GM18870 (cell line): ENCODE measurements around the gene TPCN1.

Experiments used
- ATAC-seq: cut with Tn5 transposase; IDR thresholded peaks from one replicate; pipeline ENCODE4 v1.9.1; 2021; ENCODE audit warnings: moderate library complexity; ENCODE audit not compliant: unreplicated experiment

TPCN1 gene

GRCh38 chr12:113301811-113302210, 80.5 kb downstream of the TPCN1 start:
- no peak for ATAC-seq

- ATAC-seq: no peak
These were observed 81.2 kb downstream of the TPCN1 start for GRCh38 chr12:113302466-113302865.

DNA sequence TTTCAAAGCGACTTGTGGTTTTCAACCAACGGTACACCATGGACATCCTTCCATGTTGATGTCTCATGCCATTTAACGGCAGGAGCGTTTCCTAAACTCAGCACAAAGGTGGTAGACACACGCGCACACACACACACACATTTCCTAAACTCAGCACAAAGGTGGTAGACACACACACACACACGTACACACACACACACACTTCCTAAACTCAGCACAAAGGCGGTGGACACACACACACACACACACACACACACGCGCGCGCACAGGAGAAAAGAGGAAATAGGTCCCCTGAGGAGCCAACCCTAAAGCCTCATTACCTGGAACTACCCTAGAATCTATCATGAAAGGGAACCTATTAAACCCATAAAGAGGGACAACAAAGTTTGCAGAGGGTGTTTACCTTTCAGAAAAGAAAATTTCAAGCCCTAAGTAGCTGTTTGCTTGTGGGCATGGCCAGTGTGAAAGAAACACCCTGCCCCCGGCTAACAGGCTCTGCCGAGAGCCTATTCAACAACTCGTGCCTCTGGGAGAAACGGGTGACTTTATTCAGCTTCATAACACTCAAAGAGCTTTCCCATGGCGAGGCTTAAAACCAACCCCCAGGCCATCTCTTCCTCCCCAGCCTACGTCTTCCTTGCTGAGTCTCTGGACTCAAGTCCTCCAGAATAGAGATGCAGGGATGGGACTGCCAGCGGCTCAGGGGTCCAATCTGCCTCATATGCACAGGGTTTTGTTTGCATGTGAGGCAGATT, 81.8 kb downstream of the TPCN1 start:
- no peak for ATAC-seq

DNA sequence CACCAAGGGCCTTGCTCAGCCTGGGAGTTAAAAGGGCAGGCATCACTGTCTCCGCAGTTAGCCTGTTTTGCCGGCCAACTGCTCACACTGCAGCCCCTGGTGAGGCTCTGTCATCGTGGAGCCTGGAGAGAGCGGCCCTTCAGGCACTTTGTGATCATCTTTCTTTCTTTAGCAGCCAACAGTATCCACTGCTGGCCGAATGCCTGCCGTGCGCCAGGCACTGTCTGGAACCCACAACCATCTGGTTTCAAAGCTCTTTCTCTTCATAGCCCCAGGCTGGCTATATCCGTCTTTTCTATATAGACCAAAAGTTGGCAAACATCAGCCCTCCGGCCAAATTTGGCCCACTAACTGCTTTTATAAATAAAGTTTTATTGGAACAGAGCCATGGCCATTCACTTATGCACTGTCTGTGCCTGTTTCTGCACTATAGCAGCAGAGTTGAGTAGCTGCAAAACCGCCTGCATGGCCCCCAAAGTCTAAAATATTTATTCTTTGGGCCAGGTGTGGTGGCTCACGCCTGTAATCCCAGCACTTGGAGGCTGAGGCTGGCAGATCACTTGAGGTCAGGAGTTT, 84.1 kb downstream of the TPCN1 start:
- no peak for ATAC-seq

- ATAC-seq: no peak
These were observed 85.1 kb downstream of the TPCN1 start for GRCh38 chr12:113306382-113306781.

DNA sequence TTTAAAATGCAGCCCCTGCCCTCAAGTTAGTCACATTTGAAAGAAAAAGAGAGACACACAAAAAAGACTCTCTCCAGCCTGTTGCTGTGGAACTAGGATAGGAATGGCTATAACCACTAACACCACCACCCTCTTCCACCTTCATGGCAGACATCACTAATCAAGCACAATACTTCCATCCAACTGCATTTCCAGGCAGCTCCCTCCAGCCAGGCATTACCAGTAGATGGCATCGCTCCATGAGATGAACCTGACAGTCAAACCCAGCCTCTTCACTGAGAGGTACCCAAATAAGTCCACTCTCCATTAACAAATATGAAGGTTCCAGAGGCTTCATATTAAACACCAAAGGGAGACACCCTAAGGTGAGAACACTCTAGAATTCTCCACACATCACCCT, 89.2 kb downstream of the TPCN1 start:
- ATAC-seq: no peak

GRCh38 chr12:113314121-113314529, 92.9 kb downstream of the TPCN1 start:
- ATAC-seq: no peak

DNA sequence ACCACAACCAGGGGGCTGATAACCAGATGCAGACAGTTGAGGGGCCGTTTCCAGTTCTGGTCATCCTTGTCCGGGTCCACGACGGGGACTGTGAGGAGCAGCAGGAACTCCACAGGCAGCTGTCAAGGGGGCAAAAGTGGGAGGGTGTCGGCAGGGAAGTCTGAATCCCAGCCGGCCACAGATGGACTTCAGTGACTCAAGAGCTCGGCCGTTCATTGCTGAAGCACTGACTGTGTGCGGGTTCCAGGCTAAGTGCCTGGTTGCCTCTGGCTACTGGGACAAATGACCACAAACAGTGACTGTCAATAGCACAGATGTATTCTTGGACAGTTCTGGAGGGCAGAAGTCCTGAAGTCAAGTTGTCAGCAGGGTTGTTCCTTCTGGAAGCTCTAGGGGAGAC, 94.1 kb downstream of the TPCN1 start:
- no peak for ATAC-seq

DNA sequence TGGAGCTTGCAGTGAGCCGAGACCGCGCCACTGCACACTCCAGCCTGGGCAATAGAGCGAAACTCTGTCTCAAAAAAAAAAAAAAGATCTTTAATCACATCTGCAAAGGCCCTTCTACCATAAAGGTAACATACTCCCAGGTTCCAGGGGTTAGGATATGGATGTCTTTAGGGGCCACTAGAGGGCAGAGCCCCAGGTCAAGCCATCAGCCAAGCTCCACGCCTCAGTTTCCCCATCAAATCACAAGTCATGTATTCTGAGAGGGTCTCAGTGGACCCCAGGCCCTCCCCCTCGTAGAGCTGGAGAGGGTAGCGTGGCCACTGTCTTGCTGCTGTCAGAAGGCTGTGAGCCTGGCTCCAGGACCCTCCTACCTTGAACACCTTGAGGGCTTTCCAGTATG, 94.9 kb downstream of the TPCN1 start:
- ATAC-seq: no peak

GRCh38 chr12:113317122-113317521, 95.9 kb downstream of the TPCN1 start:
- no peak for ATAC-seq

GRCh38 chr12:113318046-113318656, 96.9 kb downstream of the TPCN1 start:
- no peak for ATAC-seq

- no peak for ATAC-seq
These were observed 97.8 kb downstream of the TPCN1 start for GRCh38 chr12:113318900-113319628.

DNA sequence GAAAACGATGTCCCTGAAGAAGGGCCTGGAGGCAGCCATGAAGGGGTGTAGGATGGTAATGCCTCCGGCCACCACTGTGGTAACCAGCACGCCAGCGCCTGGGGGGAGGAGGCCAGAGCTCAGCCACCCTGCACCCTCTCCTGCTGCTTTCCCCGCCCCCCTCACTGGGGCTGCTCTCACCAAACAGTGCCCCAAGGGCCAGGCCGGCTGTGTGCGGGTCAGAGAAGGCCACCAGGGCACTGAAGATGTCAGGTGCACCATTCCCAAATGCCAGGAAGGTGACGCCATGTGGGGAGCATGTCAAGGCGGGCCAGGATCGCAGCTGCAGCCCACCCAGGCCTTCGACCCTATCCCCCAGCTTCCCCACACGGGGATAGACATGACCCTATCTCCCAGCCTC, 99.1 kb downstream of the TPCN1 start:
- no peak for ATAC-seq

DNA sequence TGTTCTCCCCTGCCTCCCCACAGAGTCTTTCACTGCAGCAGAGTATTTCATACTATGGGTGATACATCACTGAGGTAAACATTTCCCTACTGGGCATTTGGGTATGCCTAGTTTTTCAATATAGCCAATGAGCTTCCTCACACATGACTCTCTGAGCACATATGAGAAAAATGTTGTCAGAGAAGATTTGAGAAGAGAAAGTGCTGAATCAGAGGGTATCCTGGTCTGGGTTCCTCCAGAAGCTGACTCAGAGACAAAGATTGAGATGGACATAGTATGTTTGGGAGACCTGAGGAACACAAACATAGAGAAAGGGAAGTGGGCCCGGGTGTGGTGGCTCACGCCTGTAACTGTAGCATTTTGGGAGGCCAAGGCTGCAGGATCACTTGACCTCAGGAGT, 101.1 kb downstream of the TPCN1 start:
- ATAC-seq: no peak

- no peak for ATAC-seq
These were observed 104.7 kb downstream of the TPCN1 start for GRCh38 chr12:113325916-113326315.

- ATAC-seq: no peak
These were observed 105.6 kb downstream of the TPCN1 start for GRCh38 chr12:113326775-113327395.

DNA sequence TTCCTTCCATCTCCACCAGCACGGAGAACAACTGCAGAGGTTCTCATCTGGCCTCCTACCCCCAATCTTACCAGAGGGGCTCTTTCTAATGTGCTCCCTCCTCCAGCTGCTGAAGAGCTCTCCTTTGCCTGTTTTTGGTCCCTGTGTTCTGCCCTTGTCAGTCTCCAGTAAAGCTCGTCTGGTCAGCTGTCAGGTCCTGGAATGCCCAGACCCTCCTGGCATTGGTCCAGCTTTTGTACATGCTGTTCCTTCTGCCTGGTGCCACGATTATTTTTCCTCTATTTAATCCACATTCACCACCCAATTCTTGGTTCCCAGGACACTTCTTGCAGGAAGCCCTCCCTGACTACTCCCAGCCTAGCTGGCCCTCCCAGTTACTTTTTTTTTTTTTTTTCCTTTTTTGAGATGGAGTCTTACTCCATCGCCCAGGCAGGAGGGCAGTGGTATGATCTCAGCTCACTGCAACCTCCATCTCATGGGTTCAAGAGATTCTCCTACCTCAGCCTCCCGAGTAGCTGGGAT, 107.2 kb downstream of the TPCN1 start:
- ATAC-seq: no peak

DNA sequence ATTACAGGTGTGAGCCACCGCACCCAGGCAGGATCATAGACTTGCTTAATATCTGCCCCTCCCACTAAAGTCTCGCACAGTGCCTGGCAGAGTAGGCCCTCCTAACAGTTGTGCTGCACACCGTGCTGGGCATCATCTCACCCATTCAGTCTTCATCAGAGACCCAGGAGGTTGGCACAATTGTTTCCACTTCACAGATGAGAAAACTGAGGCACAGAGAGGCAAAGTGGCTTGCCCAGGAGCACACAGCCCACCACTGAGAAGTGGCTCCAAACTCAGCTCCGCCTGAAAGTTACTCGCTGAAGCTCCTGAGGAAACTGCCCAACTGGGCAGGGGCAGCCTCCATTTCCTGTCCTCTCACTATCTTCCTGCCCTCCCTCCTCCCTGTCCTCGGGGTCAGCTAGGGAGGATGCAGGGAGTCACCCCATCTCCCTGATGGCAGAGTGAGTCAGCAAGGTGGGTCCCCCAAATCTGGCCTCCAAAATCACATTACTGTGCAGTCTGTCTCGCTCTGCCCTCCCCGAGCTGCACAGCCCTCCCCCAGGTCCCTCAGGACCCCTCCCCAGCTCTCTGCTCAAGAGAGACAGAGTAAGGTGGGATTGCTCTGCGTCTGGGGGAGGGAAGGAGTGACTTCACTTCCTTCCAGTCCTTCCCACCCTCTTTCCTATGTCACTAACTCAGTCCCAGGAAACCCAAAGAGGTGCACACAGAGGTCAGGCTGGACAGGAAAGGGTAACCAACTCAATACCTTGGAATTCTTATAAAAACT, 107.9 kb downstream of the TPCN1 start:
- ATAC-seq: no peak

DNA sequence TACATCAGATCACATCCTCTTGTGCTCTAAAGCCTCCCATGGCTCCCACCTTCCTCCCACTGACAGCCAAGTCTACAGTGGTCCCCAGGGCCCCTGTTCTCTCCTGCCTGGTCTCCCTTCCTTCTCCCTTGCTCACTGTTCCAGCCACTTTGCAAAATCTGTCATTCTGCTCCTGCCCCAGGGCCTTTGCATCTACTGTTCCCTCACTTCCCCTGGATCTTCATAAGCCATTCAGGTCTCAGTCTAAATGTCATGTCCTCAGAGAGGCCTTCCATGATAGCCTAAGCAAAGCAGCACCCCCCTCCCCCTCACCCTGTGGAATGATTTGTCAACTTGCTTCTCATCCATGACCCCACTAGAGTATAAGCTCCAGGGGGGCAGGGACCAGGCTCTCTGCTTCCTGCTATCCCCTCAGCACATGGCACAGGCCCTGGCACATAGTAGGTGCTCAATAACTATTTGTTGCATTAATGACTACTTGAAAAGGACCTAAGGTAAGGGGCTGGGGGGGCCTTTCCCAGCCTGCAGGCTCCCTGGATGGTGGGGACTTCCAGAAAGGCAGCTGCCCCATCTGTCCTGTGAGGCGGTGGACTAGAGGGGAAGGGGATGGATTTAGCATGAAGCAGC, 108.6 kb downstream of the TPCN1 start:
- no peak for ATAC-seq

DNA sequence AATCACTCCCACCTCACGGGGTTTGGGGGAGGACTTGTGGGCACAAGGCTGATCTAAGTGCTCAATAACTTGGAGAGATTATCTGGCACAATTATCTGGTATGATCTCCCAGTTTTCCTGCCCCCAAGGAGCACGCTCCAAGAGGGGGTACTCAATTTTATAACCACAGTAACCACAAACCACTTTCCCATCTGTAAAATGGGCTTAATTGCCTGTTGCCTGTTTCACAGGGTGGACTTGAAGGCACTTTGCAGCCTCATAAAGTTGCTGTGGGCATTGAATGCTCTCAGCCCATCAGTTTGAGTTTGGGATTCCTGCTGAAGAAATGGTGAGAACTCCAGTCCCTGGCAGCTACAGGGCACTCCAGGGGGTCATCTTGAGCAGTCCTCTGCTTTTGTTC, 109.2 kb downstream of the TPCN1 start:
- ATAC-seq: no peak
